Osteoblast (primary cell): ENCODE data around the gene GP1BA. TPM values are rescaled to one million over a fixed set of nuclear protein-coding genes. Genes with fewer than 3 reads are reported as not detected.

ENCODE experiments used
- DNase-seq: peaks from one replicate; pipeline ENCODE4 v3.0.0; 2011; ENCODE audit warnings: low spot score, mixed read lengths; ENCODE audit not compliant: insufficient read length; ENCODE audit errors: missing footprints
- H2AFZ ChIP-seq: 2 replicates; pipeline ENCODE4 v1.6.0; 2011; ENCODE audit warnings: mild to moderate bottlenecking, low read length
- H3K27ac ChIP-seq: 2 replicates; pipeline ENCODE4 v1.5.1; 2011; ENCODE audit warnings: mild to moderate bottlenecking, low read depth, low read length, moderate library complexity
- H3K27me3 ChIP-seq: 2 replicates; pipeline ENCODE4 v1.6.0; 2012; ENCODE audit warnings: mild to moderate bottlenecking, control low read depth, inconsistent platforms, low read length, moderate library complexity; ENCODE audit not compliant: insufficient read depth
- H3K36me3 ChIP-seq: 2 replicates; pipeline ENCODE4 v1.5.1; 2011; ENCODE audit warnings: mild to moderate bottlenecking, low read length, control low read depth, moderate library complexity; ENCODE audit not compliant: insufficient read depth
- H3K4me1 ChIP-seq: 2 replicates; pipeline ENCODE4 v1.5.1; 2011; ENCODE audit warnings: mild to moderate bottlenecking, low read length, control low read depth, moderate library complexity; ENCODE audit not compliant: insufficient read depth
- H3K4me2 ChIP-seq: 2 replicates; pipeline ENCODE4 v1.6.0; 2011; ENCODE audit warnings: mild to moderate bottlenecking, low read length; ENCODE audit not compliant: insufficient read depth
- H3K4me3 ChIP-seq: fragments of 200-600 bp; sonication (generic); 3 replicates; pipeline ENCODE4 v1.5.1; 2012; ENCODE audit warnings: mild to moderate bottlenecking, low read length, inconsistent platforms; ENCODE audit not compliant: insufficient read depth
- H3K79me2 ChIP-seq: 2 replicates; pipeline ENCODE4 v1.6.0; 2012; ENCODE audit warnings: mild to moderate bottlenecking, low read length, control low read depth, inconsistent platforms; ENCODE audit not compliant: insufficient read depth
- H3K9me3 ChIP-seq: 2 replicates; pipeline ENCODE4 v1.5.1; 2011; ENCODE audit warnings: low read depth, low read length, control low read depth
- H4K20me1 ChIP-seq: 2 replicates; pipeline ENCODE4 v1.6.0; 2012; ENCODE audit warnings: mild to moderate bottlenecking, low read length, control low read depth; ENCODE audit not compliant: insufficient read depth
- total RNA-seq: library from RNA; depleted of rRNA; stranded (reverse); fragments of >200 nt; gene quantifications from 2 replicates; pipeline ENCODE4 v1.2.3, GENCODE V29; 2012
- TF ChIP-seq, protein P1 (sequence below): IDR thresholded peaks from 2 replicates; pipeline ENCODE4 v1.5.1; 2011; ENCODE audit warnings: mild to moderate bottlenecking, low read depth, low read length, moderate library complexity; ENCODE audit errors: extremely low read depth

Gene GP1BA
- total RNA-seq, 1 donor, result not detected

DNA sequence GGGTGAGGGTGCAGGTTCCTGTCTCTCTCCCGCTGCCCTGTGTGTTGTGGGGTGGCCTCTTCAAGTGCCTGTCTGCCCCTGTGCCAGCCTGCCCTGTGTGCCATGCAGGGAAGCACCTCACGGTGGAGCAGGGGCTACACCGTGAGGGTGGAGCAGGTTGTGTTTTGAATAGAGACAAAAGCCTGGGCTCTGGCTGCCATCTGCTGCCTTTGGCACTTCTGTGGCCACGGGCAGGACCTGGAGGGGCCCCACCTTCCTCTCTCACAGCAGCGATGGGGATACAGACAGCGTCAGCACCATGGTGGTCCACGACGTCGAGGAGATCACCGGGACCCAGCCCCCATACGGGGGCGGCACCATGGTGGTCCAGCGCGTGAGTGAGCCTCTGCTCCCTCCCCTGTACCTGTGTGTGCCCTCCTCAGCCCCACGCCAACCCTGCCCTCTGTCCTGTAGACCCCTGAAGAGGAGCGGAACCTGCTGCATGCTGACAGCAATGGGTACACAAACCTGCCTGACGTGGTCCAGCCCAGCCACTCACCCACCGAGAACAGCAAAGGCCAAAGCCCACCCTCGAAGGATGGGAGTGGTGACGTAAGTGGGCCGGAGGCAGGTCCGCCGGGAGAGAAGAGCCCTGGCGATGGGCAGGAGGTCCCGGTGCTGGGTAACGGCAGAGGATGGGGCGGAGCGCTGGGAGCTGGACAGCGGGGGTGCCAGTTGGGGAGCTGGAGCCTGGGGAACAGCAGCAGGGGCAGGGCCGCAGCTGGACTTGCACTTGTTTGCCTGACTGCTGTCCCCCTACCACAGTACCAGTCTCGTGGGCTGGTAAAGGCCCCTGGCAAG is 38.1 kb upstream of the GP1BA start:
- Histone ChIP-seq H3K79me2 (no peaks in the 10 kb centered on the region), H3K4me3 (no peak overlapping the region), H3K27ac (no peak overlapping the region), H3K4me1 (peaks cover 1% of the 10 kb centered on the region), H2AFZ (no peak overlapping the region), H4K20me1 (peaks cover 5% of the 10 kb centered on the region), H3K4me2 (no peak overlapping the region), H3K36me3 (peaks cover 50% of the 10 kb centered on the region), H3K27me3 (no peaks in the 10 kb centered on the region), H3K9me3 (no peaks in the 10 kb centered on the region)
- TF ChIP-seq, protein P1, sequence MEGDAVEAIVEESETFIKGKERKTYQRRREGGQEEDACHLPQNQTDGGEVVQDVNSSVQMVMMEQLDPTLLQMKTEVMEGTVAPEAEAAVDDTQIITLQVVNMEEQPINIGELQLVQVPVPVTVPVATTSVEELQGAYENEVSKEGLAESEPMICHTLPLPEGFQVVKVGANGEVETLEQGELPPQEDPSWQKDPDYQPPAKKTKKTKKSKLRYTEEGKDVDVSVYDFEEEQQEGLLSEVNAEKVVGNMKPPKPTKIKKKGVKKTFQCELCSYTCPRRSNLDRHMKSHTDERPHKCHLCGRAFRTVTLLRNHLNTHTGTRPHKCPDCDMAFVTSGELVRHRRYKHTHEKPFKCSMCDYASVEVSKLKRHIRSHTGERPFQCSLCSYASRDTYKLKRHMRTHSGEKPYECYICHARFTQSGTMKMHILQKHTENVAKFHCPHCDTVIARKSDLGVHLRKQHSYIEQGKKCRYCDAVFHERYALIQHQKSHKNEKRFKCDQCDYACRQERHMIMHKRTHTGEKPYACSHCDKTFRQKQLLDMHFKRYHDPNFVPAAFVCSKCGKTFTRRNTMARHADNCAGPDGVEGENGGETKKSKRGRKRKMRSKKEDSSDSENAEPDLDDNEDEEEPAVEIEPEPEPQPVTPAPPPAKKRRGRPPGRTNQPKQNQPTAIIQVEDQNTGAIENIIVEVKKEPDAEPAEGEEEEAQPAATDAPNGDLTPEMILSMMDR, result no peak
- DNase-seq, result peak; percentile 58

DNA sequence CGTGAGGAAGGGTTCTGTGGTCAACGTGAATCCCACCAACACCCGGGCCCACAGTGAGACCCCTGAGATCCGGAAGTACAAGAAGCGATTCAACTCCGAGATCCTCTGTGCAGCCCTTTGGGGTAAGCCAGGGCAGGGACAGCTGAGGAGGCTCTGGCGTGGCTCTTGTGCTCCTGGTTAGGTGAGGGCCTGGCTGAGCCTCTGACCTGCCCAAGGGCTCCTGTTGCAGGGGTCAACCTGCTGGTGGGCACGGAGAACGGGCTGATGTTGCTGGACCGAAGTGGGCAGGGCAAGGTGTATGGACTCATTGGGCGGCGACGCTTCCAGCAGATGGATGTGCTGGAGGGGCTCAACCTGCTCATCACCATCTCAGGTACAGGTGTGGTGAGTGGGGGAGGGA is 37.0 kb upstream of the GP1BA start:
- no peaks in the 10 kb centered on the region for H3K27me3 ChIP-seq
- no peak overlapping the region for H2AFZ ChIP-seq
- peaks cover 5% of the 10 kb centered on the region for H4K20me1 ChIP-seq
- TF ChIP-seq, protein P1, result no peak
- no peak overlapping the region for H3K4me2 ChIP-seq
- H3K4me1 ChIP-seq, result peaks cover 10% of the 10 kb centered on the region
- no peak overlapping the region for H3K27ac ChIP-seq
- no peaks in the 10 kb centered on the region for H3K9me3 ChIP-seq
- H3K4me3 ChIP-seq, result no peak overlapping the region
- no peaks in the 10 kb centered on the region for H3K79me2 ChIP-seq
- no peak for DNase-seq
- H3K36me3 ChIP-seq, result peaks cover 50% of the 10 kb centered on the region

DNA sequence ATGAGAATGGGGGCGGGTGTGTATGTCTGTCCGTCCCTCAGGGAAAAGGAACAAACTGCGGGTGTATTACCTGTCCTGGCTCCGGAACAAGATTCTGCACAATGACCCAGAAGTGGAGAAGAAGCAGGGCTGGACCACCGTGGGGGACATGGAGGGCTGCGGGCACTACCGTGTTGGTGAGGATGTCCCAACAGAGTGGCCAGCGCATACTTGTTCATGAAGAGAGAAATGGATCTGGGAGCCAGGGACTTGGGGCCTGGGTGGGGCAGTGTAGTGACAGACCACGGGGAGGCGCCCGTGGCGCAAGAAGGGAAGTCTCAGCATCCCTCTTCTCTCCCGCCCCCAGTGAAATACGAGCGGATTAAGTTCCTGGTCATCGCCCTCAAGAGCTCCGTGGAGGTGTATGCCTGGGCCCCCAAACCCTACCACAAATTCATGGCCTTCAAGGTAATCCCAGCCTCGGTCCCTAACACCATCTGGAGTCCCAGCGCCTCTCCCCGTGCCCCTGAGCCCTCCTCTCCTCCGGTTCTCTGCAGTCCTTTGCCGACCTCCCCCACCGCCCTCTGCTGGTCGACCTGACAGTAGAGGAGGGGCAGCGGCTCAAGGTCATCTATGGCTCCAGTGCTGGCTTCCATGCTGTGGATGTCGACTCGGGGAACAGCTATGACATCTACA is 36.3 kb upstream of the GP1BA start:
- TF ChIP-seq, protein P1, result no peak
- H3K36me3 ChIP-seq, result peaks cover 44% of the 10 kb centered on the region
- no peak overlapping the region for H3K4me2 ChIP-seq
- no peak overlapping the region for H2AFZ ChIP-seq
- DNase-seq, result peak; percentile 72
- H3K9me3 ChIP-seq, result no peaks in the 10 kb centered on the region
- no peaks in the 10 kb centered on the region for H3K27me3 ChIP-seq
- peaks cover 5% of the 10 kb centered on the region for H4K20me1 ChIP-seq
- no peaks in the 10 kb centered on the region for H3K79me2 ChIP-seq
- peaks cover 10% of the 10 kb centered on the region for H3K4me1 ChIP-seq
- no peak overlapping the region for H3K4me3 ChIP-seq
- no peak overlapping the region for H3K27ac ChIP-seq
